Nucleus accumbens (tissue), 56 donors: Measurements from ENCODE around the gene PTPDC1.
A peak's percentile ranks its signal among the peaks of the same experiment; 100 is the strongest.
"Not testable (repeated sequence)": the region's sequence is repeated elsewhere in the genome, so short reads cannot be mapped to it uniquely, and the experiment has no call there.

Experiments used
- DNase-seq, 56 donors: peaks; one replicate each; lab custom pipeline; 2025; lab: John Stamatoyannopoulos, UW

The PTPDC1 gene

DNA sequence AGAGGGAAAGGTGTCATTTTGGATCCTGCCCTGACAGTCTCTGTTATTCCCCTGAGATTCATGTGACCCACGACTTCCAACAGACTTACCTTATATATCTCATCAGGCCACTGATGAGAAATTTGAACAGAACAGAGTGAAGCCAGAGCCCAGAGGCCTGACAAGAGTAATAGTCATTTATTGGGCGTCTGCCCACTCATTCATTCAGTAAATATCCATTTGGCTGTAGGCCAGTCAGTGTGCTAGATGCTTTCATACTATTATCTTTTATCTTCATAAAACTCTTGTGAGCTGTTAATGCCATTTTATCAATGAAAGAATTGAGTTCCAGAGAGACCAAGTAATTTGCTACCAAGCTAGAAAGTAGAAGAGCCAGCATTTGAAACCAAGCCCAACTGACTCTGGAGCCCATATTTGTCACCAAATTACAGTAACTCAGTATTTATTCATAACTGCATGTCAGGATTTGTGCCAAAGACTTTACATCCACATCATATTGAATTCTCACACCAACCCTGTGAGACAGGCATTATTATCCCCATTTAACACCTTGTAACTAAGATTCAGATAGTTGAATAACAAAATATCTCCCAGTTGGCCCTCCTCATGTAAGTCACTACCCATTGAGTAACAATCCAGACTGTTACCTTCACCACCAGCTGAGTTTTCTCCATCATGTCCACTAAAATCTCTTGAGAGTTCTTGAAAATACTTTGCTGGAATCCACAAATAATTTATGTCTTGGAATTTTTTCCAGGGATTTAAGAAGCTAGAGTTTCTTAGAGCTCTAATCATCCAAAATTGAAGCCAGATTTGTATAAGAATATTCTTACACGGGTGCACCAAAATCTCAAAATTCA, 2.5 kb downstream of the PTPDC1 start:
- peak in 2 of 56 donors; percentile 2 to 24 for DNase-seq

DNA sequence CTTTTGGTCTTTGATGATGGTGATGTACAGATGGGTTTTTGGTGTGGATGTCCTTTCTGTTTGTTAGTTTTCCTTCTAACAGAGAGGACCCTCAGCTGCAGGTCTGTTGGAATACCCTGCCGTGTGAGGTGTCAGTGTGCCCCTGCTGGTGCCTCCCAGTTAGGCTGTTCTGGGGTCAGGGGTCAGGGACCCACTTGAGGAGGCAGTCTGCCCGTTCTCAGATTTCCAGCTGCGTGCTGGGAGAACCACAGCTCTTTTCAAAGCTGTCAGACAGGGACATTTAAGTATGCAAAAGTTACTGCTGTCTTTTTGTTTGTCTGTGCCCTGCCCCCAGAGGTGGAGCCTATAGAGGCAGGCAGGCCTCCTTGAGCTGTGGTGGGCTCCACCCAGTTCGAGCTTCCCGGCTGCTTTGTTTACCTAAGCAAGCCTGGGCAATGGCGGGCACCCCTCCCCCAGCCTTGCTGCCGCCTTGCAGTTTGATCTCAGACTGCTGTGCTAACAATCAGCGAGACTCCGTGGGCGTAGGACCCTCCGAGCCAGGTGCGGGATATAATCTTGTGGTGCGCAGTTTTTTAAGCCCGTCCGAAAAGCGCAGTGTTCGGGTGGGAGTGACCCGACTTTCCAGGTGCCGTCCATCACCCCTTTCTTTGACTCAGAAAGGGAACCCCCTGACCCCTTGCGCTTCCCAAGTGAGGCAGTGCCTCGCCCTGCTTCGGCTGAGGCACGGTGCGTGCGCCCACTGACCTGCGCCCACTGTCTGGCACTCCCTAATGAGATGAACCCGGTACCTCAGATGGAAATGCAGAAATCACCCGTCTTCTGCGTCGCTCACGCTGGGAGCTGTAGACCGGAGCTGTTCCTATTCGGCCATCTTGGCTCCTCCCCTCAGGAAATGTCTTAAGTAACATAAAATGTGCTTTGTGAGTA, 10.2 kb downstream of the PTPDC1 start:
- DNase-seq: not testable (repeated sequence)

DNA sequence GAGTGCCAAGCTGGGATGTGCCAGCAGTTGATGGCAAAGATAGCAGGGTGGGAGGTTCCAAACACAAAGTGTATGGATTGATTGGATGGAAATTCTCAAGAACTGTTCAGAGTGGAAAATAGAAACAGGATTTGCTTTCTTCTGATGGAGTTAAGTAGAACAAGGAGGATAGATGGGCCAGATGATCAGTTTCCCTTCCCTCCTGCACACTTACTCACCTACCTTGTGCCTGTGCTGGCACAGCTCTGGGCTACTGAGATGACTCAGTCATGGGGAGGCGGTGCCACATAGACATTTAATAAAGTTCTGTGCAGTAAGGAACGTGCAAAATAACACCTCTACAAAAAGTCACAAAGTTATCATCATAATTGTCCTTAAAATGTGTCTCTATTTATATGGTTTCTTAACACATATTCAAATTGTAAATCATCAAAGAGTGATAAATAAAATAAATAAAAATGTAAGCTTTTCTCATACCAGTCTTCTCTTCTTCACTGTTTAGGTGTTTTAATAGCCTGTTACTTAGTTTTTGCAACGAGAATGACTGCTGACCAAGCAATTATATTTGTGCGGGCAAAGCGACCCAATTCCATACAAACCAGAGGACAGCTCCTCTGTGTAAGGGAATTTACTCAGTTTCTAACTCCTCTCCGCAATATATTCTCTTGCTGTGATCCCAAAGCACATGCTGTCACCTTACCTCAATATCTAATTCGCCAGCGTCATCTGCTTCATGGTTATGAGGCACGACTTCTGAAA, 12.7 kb downstream of the PTPDC1 start:
- peak in 14 of 56 donors; percentile 6 to 55 (median 27) for DNase-seq

DNA sequence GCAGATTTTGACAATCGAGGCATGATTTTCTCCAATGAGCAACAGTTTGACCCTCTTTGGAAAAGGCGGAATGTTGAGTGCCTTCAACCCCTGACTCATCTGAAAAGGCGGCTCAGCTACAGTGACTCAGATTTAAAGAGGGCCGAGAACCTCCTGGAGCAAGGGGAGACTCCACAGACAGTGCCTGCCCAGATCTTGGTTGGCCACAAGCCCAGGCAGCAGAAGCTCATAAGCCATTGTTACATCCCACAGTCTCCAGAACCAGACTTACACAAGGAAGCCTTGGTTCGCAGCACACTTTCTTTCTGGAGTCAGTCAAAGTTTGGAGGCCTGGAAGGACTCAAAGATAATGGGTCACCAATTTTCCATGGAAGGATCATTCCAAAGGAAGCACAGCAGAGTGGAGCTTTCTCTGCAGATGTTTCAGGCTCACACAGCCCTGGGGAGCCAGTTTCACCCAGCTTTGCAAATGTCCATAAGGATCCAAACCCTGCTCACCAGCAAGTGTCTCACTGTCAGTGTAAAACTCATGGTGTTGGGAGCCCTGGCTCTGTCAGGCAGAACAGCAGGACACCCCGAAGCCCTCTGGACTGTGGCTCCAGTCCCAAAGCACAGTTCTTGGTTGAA, 13.6 kb downstream of the PTPDC1 start:
- DNase-seq: peak in 4 of 56 donors; percentile 7 to 14 (median 12)

DNA sequence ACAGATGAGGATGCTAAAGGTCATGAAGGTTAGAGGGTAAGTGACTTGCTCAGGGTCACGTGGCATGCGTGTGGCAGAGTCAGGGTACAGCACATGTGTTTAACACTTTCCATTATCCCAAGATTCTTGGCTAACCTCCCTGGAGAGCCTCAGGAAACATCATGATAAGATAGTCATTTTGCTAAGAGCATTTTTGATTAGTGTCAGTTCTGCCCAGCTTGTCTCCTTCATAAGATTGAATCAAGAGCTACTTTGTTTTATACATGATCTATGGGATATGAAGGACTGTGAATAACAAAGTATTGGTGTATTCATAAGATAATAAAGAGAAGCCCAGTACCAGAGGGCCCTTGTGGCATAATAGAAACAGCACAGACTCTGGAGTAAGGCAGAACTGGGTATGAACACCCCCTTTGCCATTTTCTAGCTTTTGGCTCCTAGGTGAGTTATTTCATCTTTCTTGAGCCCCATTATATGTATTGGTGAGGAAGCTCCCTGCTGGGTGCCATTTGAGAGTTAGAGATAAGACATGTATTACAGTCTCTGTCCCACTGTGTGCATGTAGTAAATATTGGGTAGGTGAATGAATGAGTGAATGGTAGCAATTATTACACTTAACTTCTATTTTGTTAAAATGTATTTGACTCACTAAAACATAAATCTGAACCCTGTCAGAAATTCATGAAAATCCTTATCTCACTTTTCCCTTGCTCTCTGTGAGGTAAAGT, 16.1 kb downstream of the PTPDC1 start:
- no peak for DNase-seq

DNA sequence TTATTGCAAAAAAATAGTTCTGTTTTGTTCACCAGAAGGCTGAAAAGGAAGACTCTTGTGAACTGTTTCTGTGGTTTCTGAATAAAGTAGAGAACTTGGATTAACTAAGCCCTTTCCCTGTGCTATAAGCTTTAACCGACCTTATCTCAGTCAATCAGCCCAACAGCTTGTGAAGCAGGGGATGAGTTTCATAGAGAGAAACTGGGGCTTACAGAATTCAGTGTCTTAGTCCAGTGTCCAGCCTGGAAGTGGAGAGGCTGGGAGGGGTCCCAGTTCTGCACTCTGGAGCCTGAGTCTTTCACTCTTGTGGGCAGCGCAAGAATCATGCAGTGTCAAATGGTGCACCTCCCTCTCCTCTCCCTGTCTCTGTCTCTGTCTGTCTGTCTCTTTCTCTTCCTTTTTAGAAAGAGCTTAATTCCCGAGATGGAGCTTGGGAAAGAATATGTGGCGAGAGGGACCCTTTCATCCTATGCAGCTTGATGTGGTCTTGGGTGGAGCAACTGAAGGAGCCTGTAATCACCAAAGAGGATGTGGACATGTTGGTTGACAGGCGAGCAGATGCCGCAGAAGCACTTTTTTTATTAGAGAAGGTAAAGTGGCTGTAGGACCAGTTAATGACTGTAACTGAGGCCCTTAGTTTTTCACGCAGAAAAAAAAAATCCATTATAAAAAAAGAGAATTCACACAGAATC, 17.0 kb downstream of the PTPDC1 start:
- no peak for DNase-seq

DNA sequence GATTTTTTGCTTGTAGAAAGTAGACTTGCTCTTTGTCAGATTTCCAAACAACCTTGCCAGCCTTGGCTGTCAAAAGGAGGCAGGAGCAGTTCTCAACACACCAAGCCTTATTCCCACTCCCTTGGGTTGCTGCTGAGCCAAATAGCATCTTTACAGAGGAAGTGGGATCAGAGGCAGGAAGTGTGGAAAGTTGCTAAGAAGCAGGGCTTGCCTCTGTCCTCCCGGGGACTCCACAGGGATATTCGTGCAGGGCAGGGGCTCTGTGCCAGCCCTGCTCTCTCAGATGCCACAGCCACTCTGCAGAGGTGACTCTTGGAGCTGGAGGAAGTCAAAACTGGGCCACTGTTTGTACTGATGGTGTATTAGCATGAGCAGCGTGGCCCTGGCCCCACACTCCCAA, 24.3 kb downstream of the PTPDC1 start:
- DNase-seq: peak in 12 of 56 donors; percentile 8 to 32 (median 16)

DNA sequence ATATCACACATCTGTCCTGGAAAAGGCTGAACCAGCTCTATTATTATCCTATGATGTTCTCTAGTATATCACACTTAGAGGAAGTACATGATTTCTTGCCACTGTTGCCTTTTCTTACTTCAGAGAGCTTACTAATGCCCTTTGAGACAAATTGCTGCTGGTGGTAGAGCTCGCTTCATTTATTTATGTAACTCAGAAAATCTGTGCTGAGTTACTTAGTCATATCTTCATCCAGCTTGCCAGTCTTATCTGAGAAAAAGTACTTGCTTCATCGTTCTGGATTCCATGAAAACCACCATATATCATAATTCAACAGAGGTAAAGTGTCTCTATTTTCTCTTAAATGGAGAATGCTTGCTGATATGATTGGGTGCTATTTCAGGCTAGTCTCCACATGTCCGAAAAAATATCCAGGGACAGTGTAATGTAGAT, 26.6 kb downstream of the PTPDC1 start:
- no peak for DNase-seq

DNA sequence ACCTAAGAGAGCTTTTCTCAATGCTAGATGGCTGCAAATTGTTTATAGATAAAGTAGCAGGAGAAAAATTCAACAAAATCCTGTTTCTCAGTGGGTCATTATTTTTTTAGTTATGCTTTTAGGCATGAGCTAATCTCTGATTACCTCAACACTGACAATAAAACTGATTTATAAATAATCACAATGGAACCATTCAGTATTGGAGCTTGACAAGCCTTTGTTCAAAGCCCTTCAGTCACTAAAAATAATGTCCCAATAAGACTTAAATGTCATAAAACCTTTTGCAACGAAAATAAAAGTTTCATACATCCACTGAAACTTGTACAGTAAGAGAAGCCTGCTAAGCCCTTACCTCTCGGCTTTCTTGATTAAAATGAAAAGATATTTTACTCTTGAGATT, 27.2 kb downstream of the PTPDC1 start:
- DNase-seq: no peak

DNA sequence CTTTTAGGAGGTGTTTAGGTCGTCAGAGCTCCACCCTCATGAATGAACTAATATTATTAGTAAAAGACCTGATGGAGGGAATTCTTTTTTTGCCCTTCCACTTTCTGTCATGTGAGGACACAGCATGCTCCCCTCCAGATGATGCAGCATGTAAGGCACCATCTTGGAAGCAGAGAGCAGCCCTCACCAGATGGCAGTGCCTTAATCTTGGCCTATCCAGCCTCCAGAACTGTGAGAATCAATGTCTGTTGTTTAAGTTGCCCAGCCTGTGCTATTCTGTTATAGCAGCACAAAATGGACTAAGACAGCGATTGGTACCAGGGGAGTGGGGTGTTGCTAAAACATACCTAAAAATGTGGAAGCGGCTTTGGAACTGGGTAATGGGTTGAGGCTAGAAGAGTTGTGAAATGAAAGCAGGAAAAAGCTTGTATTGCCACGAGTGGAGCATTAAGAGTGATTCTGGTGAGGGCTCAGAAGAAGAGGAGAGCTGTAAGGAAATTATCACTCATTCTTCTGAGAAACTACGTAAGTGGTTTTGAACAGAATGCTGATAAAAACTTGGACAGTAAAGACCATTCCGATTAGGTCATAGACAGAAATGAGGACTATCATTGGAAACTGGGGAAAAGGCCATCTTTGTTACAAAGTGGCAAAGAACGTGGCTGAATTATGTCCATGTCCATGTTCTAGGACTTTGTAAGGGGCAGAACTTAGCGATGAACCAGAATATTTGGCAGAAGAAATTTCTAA, 28.6 kb downstream of the PTPDC1 start:
- no peak for DNase-seq

DNA sequence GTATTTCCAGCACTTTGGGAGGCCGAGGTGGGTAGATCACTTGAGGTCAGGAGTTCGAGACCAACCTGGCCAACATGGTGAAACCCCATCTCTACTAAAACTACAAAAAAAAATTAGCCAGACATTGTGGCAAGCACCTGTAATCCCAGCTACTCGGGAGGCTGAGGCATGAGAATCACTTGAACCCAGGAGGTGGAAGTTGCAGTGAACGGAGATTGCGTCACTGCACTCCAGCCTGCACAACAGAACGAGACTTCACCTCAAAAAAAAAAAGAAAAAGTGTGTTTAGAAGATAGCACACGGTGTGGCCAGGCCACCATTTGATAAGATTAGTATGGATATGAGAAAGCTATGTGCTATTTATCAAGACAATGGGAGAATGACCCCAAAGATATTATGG, 35.8 kb downstream of the PTPDC1 start:
- DNase-seq: not testable (repeated sequence)

DNA sequence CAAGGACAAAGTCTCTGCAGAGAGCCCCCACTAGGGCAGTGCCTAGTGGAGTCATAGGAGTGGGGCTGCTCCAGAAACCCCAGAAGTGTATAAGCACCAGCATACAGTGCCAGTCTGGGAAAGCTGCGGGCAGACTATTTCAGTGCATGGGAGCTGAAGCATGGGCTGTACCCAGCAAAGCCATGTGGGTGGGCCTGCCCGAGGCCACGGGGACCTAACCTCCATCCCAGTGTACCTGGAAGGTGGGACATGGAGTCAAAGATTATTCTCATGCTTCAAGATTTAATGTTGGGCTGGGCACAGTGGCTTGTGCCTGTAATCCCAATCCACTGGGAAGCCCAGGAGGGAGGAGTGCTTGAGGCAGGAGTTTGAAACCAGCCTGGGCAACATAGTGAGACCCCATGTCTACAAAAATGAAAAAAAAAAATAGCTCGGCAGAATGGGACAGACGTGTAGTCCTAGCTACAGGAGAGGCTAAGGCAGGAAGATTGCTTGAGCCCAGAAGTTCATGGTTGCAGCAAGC, 36.7 kb downstream of the PTPDC1 start:
- no peak for DNase-seq

DNA sequence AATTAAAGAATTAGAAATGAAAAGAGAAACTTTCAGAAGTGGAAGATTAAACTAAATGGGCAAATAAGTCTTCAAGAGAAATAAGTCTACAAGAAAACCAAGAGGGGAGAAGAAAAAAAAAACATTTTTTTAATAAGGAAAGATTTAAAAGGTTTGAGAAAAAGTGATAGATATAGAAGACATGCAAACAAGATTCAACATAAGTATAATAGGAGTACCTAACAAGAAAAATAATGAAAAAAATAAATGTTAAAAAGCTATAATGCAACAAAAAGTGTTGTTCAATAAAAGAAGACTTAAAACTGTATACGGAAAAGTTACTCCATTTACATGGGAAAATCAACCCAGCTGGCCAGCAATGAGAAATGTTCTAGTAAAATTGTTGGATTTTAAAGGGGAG, 42.6 kb downstream of the PTPDC1 start:
- DNase-seq: no peak

DNA sequence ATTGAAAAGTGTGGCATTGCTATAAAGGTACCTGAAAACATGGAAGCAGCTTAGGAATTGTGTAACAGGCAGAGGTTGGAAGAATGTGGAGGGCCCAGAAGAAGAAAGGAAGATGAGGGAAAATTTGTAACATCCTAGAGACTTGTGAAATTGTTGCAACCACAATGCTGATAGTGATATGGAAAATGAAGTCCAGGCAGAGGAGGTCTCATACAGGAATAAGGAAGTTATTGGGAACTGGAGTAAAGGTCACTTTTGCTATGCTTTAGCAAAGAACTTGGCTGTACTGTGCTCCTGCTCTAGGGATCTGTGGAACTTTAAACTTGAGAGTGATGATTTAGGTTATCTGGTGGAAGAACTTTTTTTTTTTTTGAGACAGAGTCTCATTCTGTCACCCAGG, 43.5 kb downstream of the PTPDC1 start:
- no peak for DNase-seq

DNA sequence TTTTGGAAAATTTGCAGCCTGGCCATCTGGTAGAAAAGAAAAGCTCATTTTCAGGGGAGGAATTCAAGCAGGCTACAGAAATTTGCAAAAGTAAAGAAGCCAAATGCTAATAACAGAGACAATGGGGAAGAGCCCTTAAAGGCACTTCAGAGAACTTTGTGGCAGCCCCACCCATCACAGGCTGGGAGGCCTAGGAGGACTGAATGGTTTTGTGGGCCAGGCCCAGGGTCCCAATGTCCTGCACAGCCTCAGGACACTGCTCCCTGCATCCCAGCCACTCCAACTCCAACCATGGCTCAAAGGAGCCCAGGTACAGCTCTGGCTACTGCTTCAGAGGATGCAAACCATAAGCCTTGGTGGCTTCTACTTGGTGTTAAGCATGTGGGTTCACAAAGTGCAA, 44.3 kb downstream of the PTPDC1 start:
- no peak for DNase-seq

DNA sequence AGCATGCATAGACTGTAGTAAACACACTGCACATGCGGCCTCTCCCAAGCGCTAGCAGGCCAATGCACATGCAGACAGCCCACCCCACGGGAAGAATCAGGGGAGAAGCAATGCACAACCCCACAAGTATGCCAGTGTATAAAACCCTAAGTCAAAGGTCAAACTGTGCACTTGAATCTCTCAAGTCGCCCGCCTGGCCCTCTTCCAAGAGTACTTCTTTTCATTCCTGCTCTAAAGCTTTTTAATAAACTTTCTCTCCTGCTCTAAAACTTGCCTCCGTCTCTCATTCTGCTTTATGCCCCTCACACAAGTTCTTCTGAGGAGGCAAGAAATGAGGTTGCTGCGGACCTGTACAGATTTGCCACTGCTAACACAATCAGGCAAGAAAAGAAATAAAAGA, 50.4 kb downstream of the PTPDC1 start:
- no peak for DNase-seq

DNA sequence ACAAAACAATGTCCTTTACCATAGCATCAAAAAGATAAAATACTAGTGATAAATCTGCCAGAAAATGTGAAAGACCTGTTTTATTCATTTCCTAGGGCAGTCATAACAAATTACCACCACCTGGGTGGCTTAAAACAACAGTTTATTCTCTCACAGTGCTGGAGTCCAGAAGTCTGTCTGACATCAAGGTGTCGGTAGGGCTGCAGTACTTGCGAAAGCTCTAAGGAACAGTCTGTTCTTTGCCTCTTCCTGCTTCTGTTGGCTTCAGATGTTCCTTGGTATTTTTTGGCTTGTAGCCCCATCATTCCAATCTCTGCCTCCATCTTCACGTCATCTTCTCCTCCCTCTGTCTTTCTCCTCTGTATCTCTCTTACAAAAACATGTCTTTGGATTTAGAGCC, 51.0 kb downstream of the PTPDC1 start:
- DNase-seq: no peak
